A549 (cell line): ENCODE measurements around the gene SLCO6A1. TPM values are rescaled to one million over a fixed set of nuclear protein-coding genes. Genes with fewer than 3 reads are reported as not detected.
A peak's percentile ranks its signal among the peaks of the same experiment; 100 is the strongest.

Experiments used
- ATAC-seq, 2 experiments: fragments of 200-7000 bp in 1 of 2; fragments of >200 bp in 1 of 2; cut with Nextera tagmentation in 1 of 2; cut with Tn5 transposase in 1 of 2; 3 replicates each; pipeline versions ENCODE4 v1.8.0 to v1.9.1; 2018 to 2020; ENCODE audit warnings: mild to moderate bottlenecking in 1 of 2, moderate library complexity in 1 of 2
- CTCF ChIA-PET: fragments of 300-600 bp; sonication (Branson Sonifier 250); formaldehyde crosslinking; extraction: SDS; loops from one replicate; lab custom pipeline; 2021; ENCODE audit warnings: antibody characterized with exemption, inconsistent platforms; lab: Yijun Ruan, JAX
- POLR2A ChIA-PET: fragments of 350-600 bp; formaldehyde crosslinking; extraction: SDS; loops from one replicate; lab custom pipeline; 2021; ENCODE audit warnings: antibody characterized with exemption, inconsistent platforms; lab: Yijun Ruan, JAX
- DNase-seq, 2 experiments: peaks; one replicate each; pipeline versions ENCODE4 v3.0.0 to v3.0.0-alpha.2; 2011 to 2016; ENCODE audit warnings: low read depth in 1 of 2, low spot score in 1 of 2
- FAIRE-seq: peaks from 2 replicates; lab custom pipeline; 2011; peaks lifted over from hg19 to GRCh38; lab: Jason Lieb, UNC
- H3K27ac ChIP-seq, 2 experiments: fragments of >200 bp; sonication (Bioruptor Twin); formaldehyde crosslinking; 3 replicates each; pipeline ENCODE4 v1.5.1; 2016 to 2017
- H3K4me1 ChIP-seq: fragments of >200 bp; sonication (Bioruptor Twin); formaldehyde crosslinking; 3 replicates; pipeline ENCODE4 v1.6.1; 2016
- H3K4me2 ChIP-seq: fragments of >200 bp; sonication (Bioruptor Twin); formaldehyde crosslinking; 3 replicates; pipeline ENCODE4 v1.6.1; 2016
- H3K4me3 ChIP-seq: fragments of >200 bp; sonication (Bioruptor Twin); formaldehyde crosslinking; 3 replicates; pipeline ENCODE4 v1.5.1; 2016
- H3K9me3 ChIP-seq: fragments of >200 bp; sonication (Bioruptor Twin); formaldehyde crosslinking; 3 replicates; pipeline ENCODE4 v1.6.1; 2016
- CBX2 ChIP-seq: fragments of 200-600 bp; sonication (generic); IDR thresholded peaks from 2 replicates; pipeline ENCODE4 v1.6.1; 2016; ENCODE audit warnings: low read depth, mild to moderate bottlenecking, borderline replicate concordance
- CHD2 ChIP-seq: fragments of 150-350 bp; IDR thresholded peaks from 2 replicates; pipeline ENCODE4 v1.6.1; 2014; ENCODE audit warnings: low read length; ENCODE audit not compliant: partially characterized antibody
- CHD4 ChIP-seq: fragments of 200-600 bp; sonication (generic); IDR thresholded peaks from 2 replicates; pipeline ENCODE4 v1.6.1; 2016; ENCODE audit warnings: antibody characterized with exemption, mild to moderate bottlenecking, borderline replicate concordance
- EHF ChIP-seq: fragments of 250-450 bp; sonication (Bioruptor Pico); IDR thresholded peaks from 2 replicates; pipeline ENCODE4 v1.5.0; 2020; ENCODE audit warnings: mild to moderate bottlenecking
- FOSB ChIP-seq: fragments of 250-450 bp; sonication (Bioruptor Pico); IDR thresholded peaks from 2 replicates; pipeline ENCODE4 v1.5.0; 2020; ENCODE audit warnings: mild to moderate bottlenecking, moderate library complexity
- FOSL2 ChIP-seq, 2 experiments: fragments of 450-650 bp in 1 of 2; fragments of >200 bp in 1 of 2; sonication (Bioruptor Twin) in 1 of 2; formaldehyde crosslinking; IDR thresholded peaks; 2 replicates each; pipeline versions ENCODE4 v1.5.0 to v1.6.1; 2016 to 2020; ENCODE audit warnings: mild to moderate bottlenecking in 1 of 2, moderate library complexity in 1 of 2
- GATA3 ChIP-seq: IDR thresholded peaks from 2 replicates; pipeline ENCODE4 v1.6.1; 2012; ENCODE audit warnings: borderline replicate concordance
- HOXB13 ChIP-seq: fragments of 250-450 bp; sonication (Bioruptor Pico); IDR thresholded peaks from 2 replicates; pipeline ENCODE4 v1.5.0; 2020; ENCODE audit warnings: low read depth, mild to moderate bottlenecking, moderate library complexity
- JUN ChIP-seq, 2 experiments: fragments of >200 bp; sonication (Bioruptor Twin); formaldehyde crosslinking; IDR thresholded peaks; 2 replicates in 1 of 2; 3 replicates in 1 of 2; pipeline ENCODE4 v1.6.1; 2016 to 2017
- KDM1A ChIP-seq: fragments of 200-600 bp; sonication (generic); IDR thresholded peaks from 2 replicates; pipeline ENCODE4 v1.6.1; 2016; ENCODE audit warnings: low read depth, mild to moderate bottlenecking
- KDM5A ChIP-seq: fragments of 200-600 bp; sonication (generic); IDR thresholded peaks from 2 replicates; pipeline ENCODE4 v1.6.1; 2016; ENCODE audit warnings: antibody characterized with exemption, mild to moderate bottlenecking
- MAZ ChIP-seq: fragments of 150-350 bp; IDR thresholded peaks from 2 replicates; pipeline ENCODE4 v1.6.1; 2014; ENCODE audit warnings: antibody characterized with exemption, low read depth, low read length, borderline replicate concordance
- MYC ChIP-seq: IDR thresholded peaks from 2 replicates; pipeline ENCODE4 v1.6.1; 2012; ENCODE audit warnings: mild to moderate bottlenecking, inconsistent platforms, low read length, improper control_type of control experiment, borderline replicate concordance
- NFE2L2 ChIP-seq: fragments of 150-350 bp; conservative IDR thresholded peaks from 2 replicates; pipeline ENCODE4 v1.6.1; 2014; ENCODE audit warnings: low read length
- NR3C1 ChIP-seq: fragments of >200 bp; sonication (Bioruptor Twin); formaldehyde crosslinking; IDR thresholded peaks from 3 replicates; pipeline ENCODE4 v1.6.1; 2017
- POLR2AphosphoS2 ChIP-seq: conservative IDR thresholded peaks from 2 replicates; pipeline ENCODE4 v1.6.1; 2012; ENCODE audit warnings: low read length, improper control_type of control experiment, inconsistent platforms
- SREBF2 ChIP-seq: fragments of 450-650 bp; IDR thresholded peaks from 2 replicates; pipeline ENCODE4 v1.6.1; 2014; ENCODE audit warnings: mild to moderate bottlenecking, moderate library complexity
- TFCP2L1 ChIP-seq: fragments of 250-450 bp; sonication (Bioruptor Pico); IDR thresholded peaks from 2 replicates; pipeline ENCODE4 v1.5.0; 2021; ENCODE audit warnings: mild to moderate bottlenecking
- ZFP36 ChIP-seq: fragments of 450-650 bp; IDR thresholded peaks from 2 replicates; pipeline ENCODE4 v1.6.1; 2014; ENCODE audit warnings: borderline replicate concordance; ENCODE audit not compliant: partially characterized antibody
- WGBS: methylation state at CpG from one replicate; pipeline ENCODE4 v1.1.6; 2017; ENCODE audit errors: missing lambda C conversion rate; 5-methylcytosine and 5-hydroxymethylcytosine counted together
- polyA plus RNA-seq, 4 experiments: library from polyadenylated mRNA; depleted of rRNA in 3 of 4; stranded (reverse); fragments of >200 nt; fragmentation: RNase III in 1 of 4; extraction: RNeasy Plus Mini Kit Qiagen cat#74134 plus additional on column Dnase treatment in 1 of 4; gene quantifications; 2 replicates in 3 of 4; 3 replicates in 1 of 4; pipeline ENCODE4 v1.2.3, GENCODE V29; 2011 to 2017
- TF ChIP-seq, protein P1 (sequence below): fragments of 150-350 bp; IDR thresholded peaks from 2 replicates; pipeline ENCODE4 v1.6.1; 2014; ENCODE audit warnings: low read depth, mild to moderate bottlenecking, low read length
- TF ChIP-seq, protein P2 (sequence below): IDR thresholded peaks from 2 replicates; pipeline ENCODE4 v1.6.1; 2012
- TF ChIP-seq, protein P3 (sequence below): fragments of 450-650 bp; IDR thresholded peaks from 2 replicates; pipeline ENCODE4 v1.6.1; 2014; ENCODE audit warnings: antibody characterized with exemption
- TF ChIP-seq, protein P4 (sequence below): fragments of >200 bp; sonication (Bioruptor Twin); formaldehyde crosslinking; IDR thresholded peaks from 2 replicates; pipeline ENCODE4 v1.6.1; 2016
- TF ChIP-seq, protein P5 (sequence below): fragments of 250-450 bp; sonication (Bioruptor Pico); IDR thresholded peaks from 2 replicates; pipeline ENCODE4 v1.5.0; 2020; ENCODE audit warnings: low read depth, mild to moderate bottlenecking, moderate library complexity
- TF ChIP-seq, protein P6 (sequence below): fragments of >200 bp; sonication (Bioruptor Twin); formaldehyde crosslinking; IDR thresholded peaks from 3 replicates; pipeline ENCODE4 v1.6.1; 2016

Gene SLCO6A1
- polyA plus RNA-seq, 2 of the 4 experiments (the other 2 are of a cell fraction): not detected

DNA sequence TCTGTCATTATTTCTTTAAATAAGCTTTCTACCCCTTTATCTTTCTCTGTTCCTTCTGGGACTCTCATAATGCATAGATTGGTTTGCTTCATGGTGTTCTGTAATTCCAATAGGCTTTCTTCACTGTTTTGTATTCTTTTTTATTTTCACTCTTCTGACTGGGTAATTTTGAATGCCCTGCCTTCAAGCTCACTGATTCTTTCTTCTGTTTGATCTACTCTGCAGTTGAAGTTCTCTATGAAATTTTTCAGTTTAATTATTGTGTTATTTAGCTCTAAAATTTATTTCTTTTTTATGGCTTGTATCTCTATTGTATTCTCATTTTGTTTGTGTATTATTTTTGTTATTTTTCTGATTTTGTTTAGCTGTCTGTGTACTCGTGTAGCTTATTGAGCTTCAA lies 113.4 kb downstream of the SLCO6A1 start:
- 11% methylated on average over 1 of the region's 1 CpG for WGBS
- Histone ChIP-seq H3K4me1 (no peaks in the 10 kb centered on the region), H3K4me2 (no peak overlapping the region), H3K4me3 (no peak overlapping the region), H3K9me3 (no peaks in the 10 kb centered on the region), H3K27ac (no peak overlapping the region)
- FAIRE-seq (no peak), DNase-seq (no peak), ATAC-seq (no peak)
- TF ChIP-seq, protein P1, sequence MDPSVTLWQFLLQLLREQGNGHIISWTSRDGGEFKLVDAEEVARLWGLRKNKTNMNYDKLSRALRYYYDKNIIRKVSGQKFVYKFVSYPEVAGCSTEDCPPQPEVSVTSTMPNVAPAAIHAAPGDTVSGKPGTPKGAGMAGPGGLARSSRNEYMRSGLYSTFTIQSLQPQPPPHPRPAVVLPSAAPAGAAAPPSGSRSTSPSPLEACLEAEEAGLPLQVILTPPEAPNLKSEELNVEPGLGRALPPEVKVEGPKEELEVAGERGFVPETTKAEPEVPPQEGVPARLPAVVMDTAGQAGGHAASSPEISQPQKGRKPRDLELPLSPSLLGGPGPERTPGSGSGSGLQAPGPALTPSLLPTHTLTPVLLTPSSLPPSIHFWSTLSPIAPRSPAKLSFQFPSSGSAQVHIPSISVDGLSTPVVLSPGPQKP: no peak
- TF ChIP-seq CBX2 (no peak), MYC (no peak), JUN (IDR thresholded peaks at IDR 0.05) (no peak), FOSB (CRISPR knock-in tag) (no peak)
- CTCF ChIA-PET: no interaction called here
- POLR2A ChIA-PET: no interaction called here

DNA sequence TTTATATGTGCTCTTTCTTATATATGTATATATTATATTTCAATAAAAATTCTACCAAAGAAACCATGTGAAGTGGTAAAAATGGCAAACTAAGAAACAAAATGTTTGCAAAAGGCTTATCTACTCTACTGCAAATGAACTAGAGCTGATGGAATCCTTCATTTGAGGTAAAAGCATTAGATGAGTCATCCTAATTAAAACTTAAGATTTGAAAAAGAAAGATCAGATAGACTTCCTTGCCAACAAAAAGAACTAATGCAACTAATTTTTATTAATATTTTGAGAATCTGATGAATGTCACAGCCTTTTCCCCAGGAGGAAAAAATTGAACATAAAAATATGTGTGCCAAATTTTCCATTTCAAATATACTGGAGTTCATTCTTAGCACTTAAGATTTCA lies 118.6 kb downstream of the SLCO6A1 start:
- ATAC-seq (no peak), DNase-seq (no peak), FAIRE-seq (no peak)
- Histone ChIP-seq H3K4me2 (no peak overlapping the region), H3K27ac (no peak overlapping the region), H3K4me1 (no peaks in the 10 kb centered on the region), H3K9me3 (no peaks in the 10 kb centered on the region), H3K4me3 (no peak overlapping the region)
- ChIA-PET CTCF (no interaction called here), POLR2A (no interaction called here)
- TF ChIP-seq FOSL2 (IDR thresholded peaks at IDR 0.05): no peak
- TF ChIP-seq FOSL2 (CRISPR knock-in tag; IDR thresholded peaks at IDR 0.05): peak; percentile 20; the same call in 1 of the 2 replicates
- TF ChIP-seq CHD4: no peak

DNA sequence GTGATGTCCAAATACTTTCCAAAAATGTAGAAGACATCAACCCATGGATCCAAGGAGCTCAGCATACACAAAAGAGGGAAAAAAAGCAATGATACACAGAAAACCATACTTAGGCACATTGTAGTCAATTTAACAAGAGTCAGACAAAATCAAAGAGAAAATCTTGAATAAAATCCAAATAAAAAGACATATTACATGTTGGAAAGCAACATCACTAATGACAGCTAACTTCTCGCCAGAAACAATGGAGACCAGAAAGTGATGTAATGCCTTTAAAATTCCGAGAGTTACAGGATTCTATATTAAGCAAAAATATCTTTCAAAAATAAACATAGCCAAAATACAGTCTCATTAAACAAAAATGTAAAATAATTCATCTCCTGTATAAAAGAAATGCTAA lies 122.9 kb downstream of the SLCO6A1 start:
- no peak overlapping the region for H3K4me3 ChIP-seq
- DNase-seq (no peak), ATAC-seq (no peak), FAIRE-seq (no peak)
- no peaks in the 10 kb centered on the region for H3K4me1 ChIP-seq
- no peak overlapping the region for H3K27ac ChIP-seq
- no peak overlapping the region for H3K4me2 ChIP-seq
- H3K9me3 ChIP-seq: no peaks in the 10 kb centered on the region
- whole genome bisulfite sequencing: 17% methylated on average over 2 of the region's 2 CpGs
- ChIA-PET CTCF (no interaction called here), POLR2A (no interaction called here)
- TF ChIP-seq CBX2 (no peak), CHD2 (no peak), HOXB13 (CRISPR knock-in tag) (no peak), EHF (CRISPR knock-in tag) (no peak), SREBF2 (no peak), NFE2L2 (no peak), TFCP2L1 (CRISPR knock-in tag) (no peak), ZFP36 (no peak)
- TF ChIP-seq, protein P2, sequence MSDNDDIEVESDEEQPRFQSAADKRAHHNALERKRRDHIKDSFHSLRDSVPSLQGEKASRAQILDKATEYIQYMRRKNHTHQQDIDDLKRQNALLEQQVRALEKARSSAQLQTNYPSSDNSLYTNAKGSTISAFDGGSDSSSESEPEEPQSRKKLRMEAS: no peak
- TF ChIP-seq, protein P3, sequence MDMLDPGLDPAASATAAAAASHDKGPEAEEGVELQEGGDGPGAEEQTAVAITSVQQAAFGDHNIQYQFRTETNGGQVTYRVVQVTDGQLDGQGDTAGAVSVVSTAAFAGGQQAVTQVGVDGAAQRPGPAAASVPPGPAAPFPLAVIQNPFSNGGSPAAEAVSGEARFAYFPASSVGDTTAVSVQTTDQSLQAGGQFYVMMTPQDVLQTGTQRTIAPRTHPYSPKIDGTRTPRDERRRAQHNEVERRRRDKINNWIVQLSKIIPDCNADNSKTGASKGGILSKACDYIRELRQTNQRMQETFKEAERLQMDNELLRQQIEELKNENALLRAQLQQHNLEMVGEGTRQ: no peak

DNA sequence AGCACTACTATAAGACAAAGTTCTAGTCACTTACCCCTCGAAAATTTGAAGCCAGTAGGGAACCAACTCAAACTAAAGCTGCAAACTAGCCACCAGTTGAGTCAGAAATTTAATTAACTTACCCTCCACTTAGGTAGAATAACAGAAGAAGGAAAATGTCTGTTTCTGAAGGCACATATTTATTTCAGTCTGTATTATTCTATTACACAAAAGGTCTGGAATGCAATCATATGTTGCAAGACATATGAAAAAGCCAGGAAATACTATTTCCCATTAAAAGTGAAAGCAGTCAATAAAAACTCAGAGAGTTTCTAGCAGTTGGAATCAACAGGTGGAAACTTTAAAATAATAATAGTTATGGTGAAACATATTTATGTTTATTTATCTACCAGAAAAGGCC lies 123.5 kb downstream of the SLCO6A1 start:
- ATAC-seq (no peak), FAIRE-seq (no peak), DNase-seq (no peak)
- no peak overlapping the region for H3K4me3 ChIP-seq
- WGBS: 0% methylated on average over 1 of the region's 1 CpG
- POLR2A ChIA-PET: no interaction called here
- H3K9me3 ChIP-seq: no peaks in the 10 kb centered on the region
- H3K4me2 ChIP-seq: no peak overlapping the region
- CTCF ChIA-PET: no interaction called here
- H3K4me1 ChIP-seq: no peaks in the 10 kb centered on the region
- no peak overlapping the region for H3K27ac ChIP-seq
- TF ChIP-seq NR3C1 (no peak), POLR2AphosphoS2 (no peak), MAZ (no peak), KDM5A (no peak), NFE2L2 (no peak), CHD2 (no peak), KDM1A (no peak), GATA3 (no peak), FOSL2 (IDR thresholded peaks at IDR 0.05) (no peak), FOSL2 (CRISPR knock-in tag; IDR thresholded peaks at IDR 0.05) (no peak)
- TF ChIP-seq, protein P4, sequence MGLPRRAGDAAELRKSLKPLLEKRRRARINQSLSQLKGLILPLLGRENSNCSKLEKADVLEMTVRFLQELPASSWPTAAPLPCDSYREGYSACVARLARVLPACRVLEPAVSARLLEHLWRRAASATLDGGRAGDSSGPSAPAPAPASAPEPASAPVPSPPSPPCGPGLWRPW: no peak
- TF ChIP-seq, protein P3: no peak
- TF ChIP-seq, protein P5, sequence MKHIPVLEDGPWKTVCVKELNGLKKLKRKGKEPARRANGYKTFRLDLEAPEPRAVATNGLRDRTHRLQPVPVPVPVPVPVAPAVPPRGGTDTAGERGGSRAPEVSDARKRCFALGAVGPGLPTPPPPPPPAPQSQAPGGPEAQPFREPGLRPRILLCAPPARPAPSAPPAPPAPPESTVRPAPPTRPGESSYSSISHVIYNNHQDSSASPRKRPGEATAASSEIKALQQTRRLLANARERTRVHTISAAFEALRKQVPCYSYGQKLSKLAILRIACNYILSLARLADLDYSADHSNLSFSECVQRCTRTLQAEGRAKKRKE (CRISPR knock-in tag): no peak
- TF ChIP-seq, protein P6, sequence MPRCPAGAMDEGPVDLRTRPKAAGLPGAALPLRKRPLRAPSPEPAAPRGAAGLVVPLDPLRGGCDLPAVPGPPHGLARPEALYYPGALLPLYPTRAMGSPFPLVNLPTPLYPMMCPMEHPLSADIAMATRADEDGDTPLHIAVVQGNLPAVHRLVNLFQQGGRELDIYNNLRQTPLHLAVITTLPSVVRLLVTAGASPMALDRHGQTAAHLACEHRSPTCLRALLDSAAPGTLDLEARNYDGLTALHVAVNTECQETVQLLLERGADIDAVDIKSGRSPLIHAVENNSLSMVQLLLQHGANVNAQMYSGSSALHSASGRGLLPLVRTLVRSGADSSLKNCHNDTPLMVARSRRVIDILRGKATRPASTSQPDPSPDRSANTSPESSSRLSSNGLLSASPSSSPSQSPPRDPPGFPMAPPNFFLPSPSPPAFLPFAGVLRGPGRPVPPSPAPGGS: no peak
